ENCODE results near the gene DAB1. TPM values are rescaled to one million over a fixed set of nuclear protein-coding genes. Genes with fewer than 3 reads are reported as not detected.

Gene DAB1
- total and polyA plus RNA-seq, 7 experiments from 2014 or later: 0.27 to 1.9 (median 0.43) TPM; not detected in 1

DNA sequence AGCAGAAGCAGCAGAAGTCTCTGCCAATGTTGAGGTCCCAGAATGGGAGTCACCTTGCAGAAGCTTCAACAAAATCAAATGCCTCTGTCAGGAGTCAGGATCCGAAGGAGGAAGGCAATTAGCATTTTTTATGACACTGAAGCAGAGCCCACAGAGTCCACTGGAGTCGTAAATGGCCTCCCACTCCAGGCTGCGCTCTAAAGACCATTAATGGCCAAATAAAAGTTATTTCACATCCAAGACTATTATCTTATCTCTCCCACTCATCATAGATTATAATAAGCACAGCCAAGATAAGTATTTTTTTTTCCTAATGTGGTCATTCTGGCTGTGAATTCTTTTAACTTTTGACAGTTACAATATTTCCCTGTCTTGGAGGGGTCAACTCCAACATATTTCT is 267.0 kb downstream of the DAB1 start:
- H3K4me1 Mint-ChIP-seq: no peaks in the 10 kb centered on the region

GRCh38 chr1:57146100-57146499 is 277.8 kb downstream of the DAB1 start:
- intact Hi-C loops (cut with micrococcal nuclease): no loop called here
- H3K27me3 Mint-ChIP-seq: no peaks in the 10 kb centered on the region
- POLR2A ChIA-PET: no interaction called here
- no peaks in the 10 kb centered on the region for H3K9me3 ChIP-seq (ENCODE audit: control insufficient read depth in 2 of 3, low read length in 3 of 3)
- no peaks in the 10 kb centered on the region for H3K27me3 ChIP-seq (ENCODE audit: control insufficient read depth in 2 of 2, insufficient read depth in 2 of 2, low read length in 2 of 2)
- CTCF ChIA-PET: no interaction called here
- DNase-seq (no peak), ATAC-seq (no peak)
- peaks cover 0 to 1% (median 0%) of the 10 kb centered on the region in 11 donors for H3K9me3 Mint-ChIP-seq
- H3K4me3 Mint-ChIP-seq: no peak overlapping the region
- H3K36me3 ChIP-seq (ENCODE audit: control insufficient read depth in 2 of 3, insufficient read depth in 3 of 3, low read length in 3 of 3): no peaks in the 10 kb centered on the region
- H3K36me3 Mint-ChIP-seq: no peaks in the 10 kb centered on the region
- H3K4me1 Mint-ChIP-seq: no peaks in the 10 kb centered on the region
- H3K4me1 ChIP-seq (ENCODE audit: control insufficient read depth in 2 of 2, insufficient read depth in 2 of 2, low read length in 2 of 2): no peaks in the 10 kb centered on the region
- no peak overlapping the region for H3K4me3 ChIP-seq (ENCODE audit: low read length)
- H3K27ac Mint-ChIP-seq: no peak overlapping the region
- H3K27ac ChIP-seq (ENCODE audit: low read depth, low read length): no peak overlapping the region

More for the DNA sequence above, 267.0 kb downstream of the DAB1 start:
- Histone ChIP-seq H3K4me3 (ENCODE audit: low read length) (no peak overlapping the region), H3K27ac (ENCODE audit: low read depth, low read length) (no peak overlapping the region), H3K4me1 (ENCODE audit: control insufficient read depth in 2 of 2, insufficient read depth in 2 of 2, low read length in 2 of 2) (no peaks in the 10 kb centered on the region), H3K27me3 (ENCODE audit: control insufficient read depth in 2 of 2, insufficient read depth in 2 of 2, low read length in 2 of 2) (no peaks in the 10 kb centered on the region), H3K9me3 (ENCODE audit: control insufficient read depth in 2 of 3, low read length in 3 of 3) (no peaks in the 10 kb centered on the region), H3K36me3 (ENCODE audit: control insufficient read depth in 2 of 3, insufficient read depth in 3 of 3, low read length in 3 of 3) (no peaks in the 10 kb centered on the region)
- CTCF ChIA-PET: no interaction called here
- POLR2A ChIA-PET: no interaction called here
- Mint-ChIP-seq H3K36me3 (no peaks in the 10 kb centered on the region), H3K9me3 (peaks cover 0 to 13% (median 3%) of the 10 kb centered on the region in 11 donors), H3K27me3 (peaks cover 0 to 30% (median 25%) of the 10 kb centered on the region in 5 donors), H3K4me3 (no peak overlapping the region), H3K27ac (no peak overlapping the region)
- ATAC-seq (no peak), DNase-seq (no peak)
- intact Hi-C loops (cut with micrococcal nuclease): no loop called here

- Histone ChIP-seq H3K4me3 (ENCODE audit: low read length) (no peak overlapping the region), H3K27me3 (ENCODE audit: control insufficient read depth in 2 of 2, insufficient read depth in 2 of 2, low read length in 2 of 2) (no peaks in the 10 kb centered on the region), H3K9me3 (ENCODE audit: control insufficient read depth in 2 of 3, low read length in 3 of 3) (no peaks in the 10 kb centered on the region), H3K36me3 (ENCODE audit: control insufficient read depth in 2 of 3, insufficient read depth in 3 of 3, low read length in 3 of 3) (no peaks in the 10 kb centered on the region), H3K27ac (ENCODE audit: low read depth, low read length) (no peak overlapping the region), H3K4me1 (ENCODE audit: control insufficient read depth in 2 of 2, insufficient read depth in 2 of 2, low read length in 2 of 2) (no peaks in the 10 kb centered on the region)
- DNase-seq: no peak
- H3K27ac Mint-ChIP-seq: no peak overlapping the region
- H3K4me1 Mint-ChIP-seq: no peaks in the 10 kb centered on the region
- ChIA-PET POLR2A (no interaction called here), CTCF (no interaction called here)
- no peaks in the 10 kb centered on the region for H3K36me3 Mint-ChIP-seq
- H3K4me3 Mint-ChIP-seq: no peak overlapping the region
- peaks cover 0 to 1% (median 0%) of the 10 kb centered on the region in 11 donors for H3K9me3 Mint-ChIP-seq
- no peak for ATAC-seq
- peaks cover 0 to 8% (median 0%) of the 10 kb centered on the region in 5 donors for H3K27me3 Mint-ChIP-seq
- intact Hi-C loops (cut with micrococcal nuclease): no loop called here
Measured at GRCh38 chr1:57142999-57143398, 280.9 kb downstream of the DAB1 start.

GRCh38 chr1:57142169-57142568 is 281.7 kb downstream of the DAB1 start:
- Mint-ChIP-seq H3K36me3 (no peaks in the 10 kb centered on the region), H3K4me3 (no peak overlapping the region), H3K9me3 (peaks cover 0 to 1% (median 0%) of the 10 kb centered on the region in 11 donors), H3K4me1 (no peaks in the 10 kb centered on the region), H3K27ac (no peak overlapping the region), H3K27me3 (peaks cover 0 to 8% (median 0%) of the 10 kb centered on the region in 5 donors)
- no peaks in the 10 kb centered on the region for H3K4me1 ChIP-seq (ENCODE audit: control insufficient read depth in 2 of 2, insufficient read depth in 2 of 2, low read length in 2 of 2)
- H3K27ac ChIP-seq (ENCODE audit: low read depth, low read length): no peak overlapping the region
- H3K27me3 ChIP-seq (ENCODE audit: control insufficient read depth in 2 of 2, insufficient read depth in 2 of 2, low read length in 2 of 2): no peaks in the 10 kb centered on the region
- CTCF ChIA-PET: no interaction called here
- no peak for ATAC-seq
- POLR2A ChIA-PET: no interaction called here
- no peaks in the 10 kb centered on the region for H3K9me3 ChIP-seq (ENCODE audit: control insufficient read depth in 2 of 3, low read length in 3 of 3)
- no peaks in the 10 kb centered on the region for H3K36me3 ChIP-seq (ENCODE audit: control insufficient read depth in 2 of 3, insufficient read depth in 3 of 3, low read length in 3 of 3)
- no peak for DNase-seq
- intact Hi-C loops (cut with micrococcal nuclease): no loop called here
- H3K4me3 ChIP-seq (ENCODE audit: low read length): no peak overlapping the region

DNA sequence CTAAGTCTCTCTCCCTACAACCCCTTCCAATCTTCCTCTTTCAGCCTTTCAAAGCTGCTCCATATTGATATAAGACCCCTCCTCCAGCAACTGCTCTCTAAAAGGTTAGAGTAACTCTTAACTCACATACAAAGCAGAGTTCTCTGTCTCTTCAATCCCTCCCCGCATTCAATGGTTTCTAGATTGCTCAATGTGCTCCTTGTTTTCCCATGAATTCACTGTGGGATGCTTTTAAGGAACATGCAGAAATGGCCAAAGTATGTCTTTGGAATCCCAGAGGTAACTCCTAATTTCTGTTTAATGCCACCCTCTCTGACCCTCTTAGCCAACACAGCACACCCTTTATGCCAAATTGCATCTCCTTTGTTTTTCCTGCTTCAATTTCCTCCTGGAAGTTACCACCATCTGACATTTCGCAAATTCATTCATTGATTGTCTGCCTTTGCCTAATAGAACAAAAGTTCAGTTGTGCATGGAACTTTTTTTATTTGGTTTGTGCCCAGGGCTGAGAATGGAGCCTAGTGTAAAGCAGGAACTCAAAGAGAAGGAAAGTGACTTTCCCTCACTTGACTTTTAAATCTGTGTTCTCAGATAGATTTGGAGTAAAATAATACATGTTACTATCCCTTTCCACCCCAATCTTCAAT is 285.3 kb downstream of the DAB1 start:
- no peaks in the 10 kb centered on the region for H3K4me1 ChIP-seq (ENCODE audit: control insufficient read depth in 2 of 2, insufficient read depth in 2 of 2, low read length in 2 of 2)
- CTCF ChIA-PET: no interaction called here
- ATAC-seq (no peak), DNase-seq (no peak)
- H3K27me3 ChIP-seq (ENCODE audit: control insufficient read depth in 2 of 2, insufficient read depth in 2 of 2, low read length in 2 of 2): no peaks in the 10 kb centered on the region
- Mint-ChIP-seq H3K4me1 (no peaks in the 10 kb centered on the region), H3K27me3 (peaks cover 0 to 8% (median 5%) of the 10 kb centered on the region in 5 donors), H3K4me3 (no peak overlapping the region), H3K9me3 (peaks cover 0 to 1% (median 0%) of the 10 kb centered on the region in 11 donors), H3K36me3 (no peaks in the 10 kb centered on the region), H3K27ac (no peak overlapping the region)
- intact Hi-C loops (cut with micrococcal nuclease): no loop called here
- H3K27ac ChIP-seq (ENCODE audit: low read depth, low read length): no peak overlapping the region
- H3K9me3 ChIP-seq (ENCODE audit: control insufficient read depth in 2 of 3, low read length in 3 of 3): no peaks in the 10 kb centered on the region
- no peak overlapping the region for H3K4me3 ChIP-seq (ENCODE audit: low read length)
- POLR2A ChIA-PET: no interaction called here
- no peaks in the 10 kb centered on the region for H3K36me3 ChIP-seq (ENCODE audit: control insufficient read depth in 2 of 3, insufficient read depth in 3 of 3, low read length in 3 of 3)

GRCh38 chr1:57137980-57138379 is 285.9 kb downstream of the DAB1 start:
- H3K4me1 ChIP-seq (ENCODE audit: control insufficient read depth in 2 of 2, insufficient read depth in 2 of 2, low read length in 2 of 2): no peaks in the 10 kb centered on the region
- intact Hi-C loops (cut with micrococcal nuclease): no loop called here
- no peaks in the 10 kb centered on the region for H3K36me3 ChIP-seq (ENCODE audit: control insufficient read depth in 2 of 3, insufficient read depth in 3 of 3, low read length in 3 of 3)
- no peaks in the 10 kb centered on the region for H3K9me3 ChIP-seq (ENCODE audit: control insufficient read depth in 2 of 3, low read length in 3 of 3)
- POLR2A ChIA-PET: no interaction called here
- H3K27ac Mint-ChIP-seq: no peak overlapping the region
- ATAC-seq (no peak), DNase-seq (no peak)
- no peak overlapping the region for H3K4me3 ChIP-seq (ENCODE audit: low read length)
- no peak overlapping the region for H3K4me3 Mint-ChIP-seq
- H3K36me3 Mint-ChIP-seq: no peaks in the 10 kb centered on the region
- CTCF ChIA-PET: no interaction called here
- H3K27me3 ChIP-seq (ENCODE audit: control insufficient read depth in 2 of 2, insufficient read depth in 2 of 2, low read length in 2 of 2): no peaks in the 10 kb centered on the region
- H3K27ac ChIP-seq (ENCODE audit: low read depth, low read length): no peak overlapping the region
- no peaks in the 10 kb centered on the region for H3K4me1 Mint-ChIP-seq
- H3K9me3 Mint-ChIP-seq: peaks cover 0 to 1% (median 0%) of the 10 kb centered on the region in 11 donors
- H3K27me3 Mint-ChIP-seq: peaks cover 0 to 8% (median 5%) of the 10 kb centered on the region in 5 donors

- Histone ChIP-seq H3K4me1 (ENCODE audit: control insufficient read depth in 2 of 2, insufficient read depth in 2 of 2, low read length in 2 of 2) (no peaks in the 10 kb centered on the region), H3K9me3 (ENCODE audit: control insufficient read depth in 2 of 3, low read length in 3 of 3) (no peaks in the 10 kb centered on the region), H3K27me3 (ENCODE audit: control insufficient read depth in 2 of 2, insufficient read depth in 2 of 2, low read length in 2 of 2) (no peaks in the 10 kb centered on the region), H3K4me3 (ENCODE audit: low read length) (no peak overlapping the region), H3K27ac (ENCODE audit: low read depth, low read length) (no peak overlapping the region), H3K36me3 (ENCODE audit: control insufficient read depth in 2 of 3, insufficient read depth in 3 of 3, low read length in 3 of 3) (no peaks in the 10 kb centered on the region)
- DNase-seq (no peak), ATAC-seq (no peak)
- intact Hi-C loops (cut with micrococcal nuclease): no loop called here
- Mint-ChIP-seq H3K9me3 (peaks cover 0 to under 1% (median 0%) of the 10 kb centered on the region in 11 donors), H3K4me3 (no peak overlapping the region), H3K27me3 (peaks cover 0 to 8% (median 5%) of the 10 kb centered on the region in 5 donors), H3K36me3 (no peaks in the 10 kb centered on the region), H3K27ac (no peak overlapping the region), H3K4me1 (no peaks in the 10 kb centered on the region)
- ChIA-PET CTCF (interaction anchor here (0.5 kb wide), 1 partner anchor 303 kb away, joined by 3 read pairs; no protein-coding TSS in a partner anchor), POLR2A (no interaction called here)
Measured at GRCh38 chr1:57134803-57135202, 289.1 kb downstream of the DAB1 start.
